ENCODE data around the gene GALNT1.

DNA sequence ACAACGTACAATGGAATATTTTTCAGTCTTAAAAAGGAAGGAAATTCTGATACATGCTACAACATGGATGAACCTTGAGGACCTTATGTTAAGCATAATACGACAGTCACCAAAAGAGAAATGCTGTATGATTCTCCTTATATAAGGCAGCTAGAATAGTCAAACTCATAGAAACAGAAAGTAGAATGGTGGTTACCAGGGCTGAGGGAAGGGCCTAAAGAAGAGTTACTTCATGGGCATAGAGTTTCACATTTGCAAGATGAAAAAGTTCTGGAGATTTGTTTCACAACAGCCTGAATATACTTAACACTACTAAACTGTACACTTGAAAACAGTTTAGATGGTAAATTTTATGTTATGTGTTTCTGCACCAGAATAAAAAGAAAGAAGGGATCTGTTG lies 113.3 kb downstream of the GALNT1 start:
- TF ChIP-seq CREM (IDR thresholded peaks at IDR 0.05; ENCODE audit: low read depth) (no peak), BRD9 (IDR thresholded peaks at IDR 0.05; ENCODE audit: low read depth, partially characterized antibody) (no peak), EP300 (IDR thresholded peaks at IDR 0.05; ENCODE audit: low read length) (no peak)

Data from K562 (cell line).